ENCODE data around the gene KIF26B. TPM values are rescaled to one million over a fixed set of nuclear protein-coding genes. Genes with fewer than 3 reads are reported as not detected.
"Not testable (repeated sequence)": the region's sequence is repeated elsewhere in the genome, so short reads cannot be mapped to it uniquely, and the experiment has no call there.

The KIF26B gene
- total and polyA plus RNA-seq, 3 experiments from 2014 or later: 0.11 to 0.16 TPM; not detected in 1

- no peaks in the 10 kb centered on the region for H3K36me3 ChIP-seq (ENCODE audit: insufficient read depth, low read length)
- no peaks in the 10 kb centered on the region for H3K9me3 ChIP-seq (ENCODE audit: low read length)
- H3K4me1 ChIP-seq (ENCODE audit: insufficient read depth, low read length): no peaks in the 10 kb centered on the region
- ChIA-PET POLR2A (no interaction called here), CTCF (interaction anchor here (1.4 kb wide), 1 partner anchor 17 kb away, joined by 4 read pairs; no protein-coding TSS in a partner anchor)
- Mint-ChIP-seq H3K4me1 (no peaks in the 10 kb centered on the region), H3K4me3 (no peak overlapping the region), H3K27me3 (peaks cover 3 to 8% of the 10 kb centered on the region in 2 donors), H3K27ac (no peak overlapping the region), H3K36me3 (no peaks in the 10 kb centered on the region), H3K9me3 (peaks cover 0 to 4% (median 0%) of the 10 kb centered on the region in 5 donors)
- no peak overlapping the region for H3K27ac ChIP-seq (ENCODE audit: low read depth, low read length)
- H3K27me3 ChIP-seq (ENCODE audit: insufficient read depth, low read length, poor library complexity, severe bottlenecking): no peaks in the 10 kb centered on the region
- DNase-seq: no peak
- H3K4me3 ChIP-seq (ENCODE audit: low read length): no peak overlapping the region
Measured at GRCh38 chr1:245401881-245402587, 247.2 kb downstream of the KIF26B start.

- CTCF ChIA-PET: interaction anchor here (1.4 kb wide), 1 partner anchor 18 kb away, joined by 4 read pairs; no protein-coding TSS in a partner anchor
Measured at GRCh38 chr1:245402998-245403397, 248.2 kb downstream of the KIF26B start.

GRCh38 chr1:245404527-245404926 lies 249.7 kb downstream of the KIF26B start:
- Histone ChIP-seq H3K27me3 (ENCODE audit: insufficient read depth, low read length, poor library complexity, severe bottlenecking) (no peaks in the 10 kb centered on the region), H3K9me3 (ENCODE audit: low read length) (no peaks in the 10 kb centered on the region), H3K4me1 (ENCODE audit: insufficient read depth, low read length) (no peaks in the 10 kb centered on the region), H3K27ac (ENCODE audit: low read depth, low read length) (no peak overlapping the region), H3K4me3 (ENCODE audit: low read length) (no peak overlapping the region), H3K36me3 (ENCODE audit: insufficient read depth, low read length) (no peaks in the 10 kb centered on the region)
- Mint-ChIP-seq H3K4me3 (no peak overlapping the region), H3K27ac (no peak overlapping the region), H3K4me1 (no peaks in the 10 kb centered on the region), H3K9me3 (peaks cover 0 to 7% (median 0%) of the 10 kb centered on the region in 5 donors), H3K27me3 (peaks cover 0 to 4% of the 10 kb centered on the region in 2 donors), H3K36me3 (no peaks in the 10 kb centered on the region)
- no peak for DNase-seq
- ChIA-PET POLR2A (no interaction called here), CTCF (no interaction called here)

More at GRCh38 chr1:245402998-245403397, 248.2 kb downstream of the KIF26B start:
- H3K27ac Mint-ChIP-seq; H3K4me1 ChIP-seq (ENCODE audit: insufficient read depth, low read length); H3K9me3 ChIP-seq (ENCODE audit: low read length); H3K27me3 Mint-ChIP-seq; DNase-seq; H3K4me3 ChIP-seq (ENCODE audit: low read length); H3K36me3 ChIP-seq (ENCODE audit: insufficient read depth, low read length); H3K9me3 Mint-ChIP-seq; H3K27me3 ChIP-seq (ENCODE audit: insufficient read depth, low read length, poor library complexity, severe bottlenecking); H3K4me3 Mint-ChIP-seq; H3K36me3 Mint-ChIP-seq; POLR2A ChIA-PET; H3K4me1 Mint-ChIP-seq; H3K27ac ChIP-seq (ENCODE audit: low read depth, low read length): not testable (repeated sequence)

- ChIA-PET POLR2A (no interaction called here), CTCF (no interaction called here)
- no peaks in the 10 kb centered on the region for H3K36me3 ChIP-seq (ENCODE audit: insufficient read depth, low read length)
- Mint-ChIP-seq H3K27ac (no peak overlapping the region), H3K27me3 (peaks cover 0 to 4% of the 10 kb centered on the region in 2 donors), H3K4me1 (no peaks in the 10 kb centered on the region), H3K9me3 (peaks cover 0 to 7% (median 0%) of the 10 kb centered on the region in 5 donors), H3K36me3 (no peaks in the 10 kb centered on the region), H3K4me3 (no peak overlapping the region)
- no peak overlapping the region for H3K27ac ChIP-seq (ENCODE audit: low read depth, low read length)
- no peaks in the 10 kb centered on the region for H3K9me3 ChIP-seq (ENCODE audit: low read length)
- no peaks in the 10 kb centered on the region for H3K27me3 ChIP-seq (ENCODE audit: insufficient read depth, low read length, poor library complexity, severe bottlenecking)
- no peaks in the 10 kb centered on the region for H3K4me1 ChIP-seq (ENCODE audit: insufficient read depth, low read length)
- H3K4me3 ChIP-seq (ENCODE audit: low read length): no peak overlapping the region
- no peak for DNase-seq
Measured at GRCh38 chr1:245404952-245405351, 250.2 kb downstream of the KIF26B start.

- peaks cover 0 to 4% of the 10 kb centered on the region in 2 donors for H3K27me3 Mint-ChIP-seq
- H3K36me3 ChIP-seq (ENCODE audit: insufficient read depth, low read length): no peaks in the 10 kb centered on the region
- no peak overlapping the region for H3K27ac Mint-ChIP-seq
- CTCF ChIA-PET: no interaction called here
- H3K4me3 ChIP-seq (ENCODE audit: low read length): no peak overlapping the region
- DNase-seq: no peak
- no peaks in the 10 kb centered on the region for H3K4me1 Mint-ChIP-seq
- H3K36me3 Mint-ChIP-seq: no peaks in the 10 kb centered on the region
- POLR2A ChIA-PET: no interaction called here
- peaks cover 0 to 7% (median 0%) of the 10 kb centered on the region in 5 donors for H3K9me3 Mint-ChIP-seq
- no peak overlapping the region for H3K27ac ChIP-seq (ENCODE audit: low read depth, low read length)
- no peaks in the 10 kb centered on the region for H3K27me3 ChIP-seq (ENCODE audit: insufficient read depth, low read length, poor library complexity, severe bottlenecking)
- no peaks in the 10 kb centered on the region for H3K4me1 ChIP-seq (ENCODE audit: insufficient read depth, low read length)
- no peaks in the 10 kb centered on the region for H3K9me3 ChIP-seq (ENCODE audit: low read length)
- no peak overlapping the region for H3K4me3 Mint-ChIP-seq
Measured at GRCh38 chr1:245406426-245406825, 251.6 kb downstream of the KIF26B start.

GRCh38 chr1:245407983-245408382 lies 253.2 kb downstream of the KIF26B start:
- no peak overlapping the region for H3K4me3 Mint-ChIP-seq
- Histone ChIP-seq H3K9me3 (ENCODE audit: low read length) (no peaks in the 10 kb centered on the region), H3K27ac (ENCODE audit: low read depth, low read length) (no peak overlapping the region), H3K36me3 (ENCODE audit: insufficient read depth, low read length) (no peaks in the 10 kb centered on the region), H3K27me3 (ENCODE audit: insufficient read depth, low read length, poor library complexity, severe bottlenecking) (no peaks in the 10 kb centered on the region), H3K4me1 (ENCODE audit: insufficient read depth, low read length) (no peaks in the 10 kb centered on the region), H3K4me3 (ENCODE audit: low read length) (no peak overlapping the region)
- H3K9me3 Mint-ChIP-seq: peaks cover 0 to 6% (median 0%) of the 10 kb centered on the region in 5 donors
- H3K36me3 Mint-ChIP-seq: no peaks in the 10 kb centered on the region
- H3K4me1 Mint-ChIP-seq: no peaks in the 10 kb centered on the region
- DNase-seq: no peak
- POLR2A ChIA-PET: no interaction called here
- CTCF ChIA-PET: no interaction called here
- H3K27ac Mint-ChIP-seq: no peak overlapping the region
- H3K27me3 Mint-ChIP-seq: peaks cover 0 to 4% of the 10 kb centered on the region in 2 donors

GRCh38 chr1:245409341-245410195 lies 254.8 kb downstream of the KIF26B start:
- Histone ChIP-seq H3K4me3 (ENCODE audit: low read length) (no peak overlapping the region), H3K27me3 (ENCODE audit: insufficient read depth, low read length, poor library complexity, severe bottlenecking) (no peaks in the 10 kb centered on the region), H3K4me1 (ENCODE audit: insufficient read depth, low read length) (no peaks in the 10 kb centered on the region), H3K27ac (ENCODE audit: low read depth, low read length) (no peak overlapping the region), H3K36me3 (ENCODE audit: insufficient read depth, low read length) (no peaks in the 10 kb centered on the region), H3K9me3 (ENCODE audit: low read length) (no peaks in the 10 kb centered on the region)
- Mint-ChIP-seq H3K27me3 (peaks cover 0 to 4% of the 10 kb centered on the region in 2 donors), H3K36me3 (no peaks in the 10 kb centered on the region), H3K4me1 (no peaks in the 10 kb centered on the region), H3K27ac (no peak overlapping the region), H3K4me3 (no peak overlapping the region), H3K9me3 (peaks cover 0 to 3% (median 0%) of the 10 kb centered on the region in 5 donors)
- ChIA-PET POLR2A (no interaction called here), CTCF (no interaction called here)
- DNase-seq: no peak
